ENCODE results near the gene PDE4D. TPM values are rescaled to one million over a fixed set of nuclear protein-coding genes. Genes with fewer than 3 reads are reported as not detected.

The PDE4D gene
- total and polyA plus RNA-seq, 10 of the 15 experiments (the other 5 are each of a cell fraction or from before 2014, with no cell fraction given), result 0.87 to 4.1 (median 2.2) TPM

- Histone ChIP-seq H3K27ac (ENCODE audit: control insufficient read depth, insufficient read depth) (no peak overlapping the region), H3K4me3 (no peak overlapping the region), H3K4me2 (ENCODE audit: control insufficient read depth, insufficient read depth) (no peak overlapping the region), H3K9me3 (replicated peaks; ENCODE audit: control insufficient read depth, insufficient read depth, low read length) (no peaks in the 10 kb centered on the region), H2AFZ (ENCODE audit: control insufficient read depth, low read depth, low read length) (no peak overlapping the region), H3K27me3 (replicated peaks in 1 of 2; ENCODE audit: control insufficient read depth in 2 of 2, insufficient read depth in 2 of 2, low read length in 1 of 2) (no peaks in the 10 kb centered on the region), H3K9ac (ENCODE audit: control insufficient read depth, insufficient read depth, low read length) (no peak overlapping the region), H3K36me3 (ENCODE audit: control insufficient read depth in 2 of 2, insufficient read depth in 2 of 2, low read length in 1 of 2) (no peaks in the 10 kb centered on the region), H3K4me1 (ENCODE audit: control insufficient read depth, insufficient read depth, low read length) (no peaks in the 10 kb centered on the region), H3K79me2 (ENCODE audit: control insufficient read depth, insufficient read depth, low read length) (no peaks in the 10 kb centered on the region), H4K20me1 (ENCODE audit: control insufficient read depth, insufficient read depth) (no peaks in the 10 kb centered on the region)
- TF ChIP-seq IRF3 (IDR thresholded peaks at IDR 0.05) (no peak), ELK1 (IDR thresholded peaks at IDR 0.05; ENCODE audit: low read depth, low read length) (no peak), CREM (IDR thresholded peaks at IDR 0.05; ENCODE audit: low read depth) (no peak), CBX5 (IDR thresholded peaks at IDR 0.05; ENCODE audit: low read depth) (no peak), ZBTB40 (IDR thresholded peaks at IDR 0.05; ENCODE audit: borderline replicate concordance) (no peak), ZBTB11 (CRISPR knock-in tag; IDR thresholded peaks at IDR 0.05) (no peak)
- no TSS peak for BruUV-seq (replicated peaks)
- DNase-seq (ENCODE audit: low read depth, low spot score) (no peak), ATAC-seq (no peak), FAIRE-seq (no peak)
- SMC1A ChIA-PET (ENCODE audit: uncharacterized antibody, unreplicated experiment), result interaction anchor here (0.6 kb wide), 1 partner anchor 826 kb away, joined by 4 read pairs; no protein-coding TSS in a partner anchor
- CTCF ChIA-PET, result no interaction called here
- 82% methylated on average over 1 of the region's 1 CpG for WGBS (ENCODE audit: insufficient coverage, insufficient replicate concordance, low lambda C conversion rate, missing lambda C conversion rate)
- intact Hi-C loops (cut with micrococcal nuclease; ENCODE audit: unreplicated experiment), result no loop called here
- RAD21 ChIA-PET (ENCODE audit: unreplicated experiment), result no interaction called here
- POLR2A ChIA-PET, result no interaction called here
- in situ Hi-C loops (cut with MboI), result no loop called here
Observed at GRCh38 chr5:59261969-59262368, 631.6 kb downstream of the PDE4D start.

All from GM12878 (cell line).